Liver (tissue), 5 donors: Measurements from ENCODE around the gene IL1RAPL1. TPM values are rescaled to one million over a fixed set of nuclear protein-coding genes. Genes with fewer than 3 reads are reported as not detected.

ENCODE experiments used
- polyA plus RNA-seq, 2 donors: library from polyadenylated mRNA; stranded (reverse) in 1 of 2; unstranded in 1 of 2; fragments of 200-250 nt in 1 of 2; fragments of >200 nt in 1 of 2; fragmentation: Nextera tagmentation in 1 of 2; extraction: Ambion mirVana in 1 of 2; gene quantifications; one replicate each; pipeline versions ENCODE4 v1.2.1 to v1.2.3, GENCODE V29; 2013 to 2015
- small RNA-seq: library from RNA; depleted of rRNA; stranded (forward); fragments of <200 nt; gene quantifications from one replicate; pipeline ENCODE3, GENCODE V24; 2014
- total RNA-seq, 2 donors: library from RNA; depleted of rRNA; stranded (reverse); fragments of >200 nt; gene quantifications; one replicate each; pipeline ENCODE4 v1.2.3, GENCODE V29; 2014
- donor health status: healthy.
- donor health status: healthy.
- donor health status: healthy.

IL1RAPL1 gene
- total and polyA plus RNA-seq, 4 donors, result 0.08 to 0.33 TPM; not detected in 2

Small RNA genes lying within 50 kb of the gene (small RNA-seq; reads per million reads assigned to genes)
- gene MIR4666B (not detected), gene RF00284 (not detected), gene RNA5SP500 (0.53 reads per million, percentile 59 among the genes with 10 or more reads in this experiment)
